GM18909 (cell line): ENCODE results near the gene SYCP3.

ENCODE experiments used
- ATAC-seq: cut with Tn5 transposase; IDR thresholded peaks from one replicate; pipeline ENCODE4 v1.9.1; 2021; ENCODE audit warnings: mild to moderate bottlenecking; ENCODE audit not compliant: unreplicated experiment, poor library complexity

SYCP3 gene

GRCh38 chr12:101738920-101739665, at the start of gene SYCP3:
TSS of gene SYCP3 (minus strand) at chr12:101739462. CDS start at chr12:101737935, 1,527 bp downstream.
- ATAC-seq, result no peak

- ATAC-seq, result no peak
Measured at GRCh38 chr12:101785671-101786070, 46.4 kb upstream of the SYCP3 start.

- ATAC-seq, result no peak
Measured at GRCh38 chr12:101784376-101784775, 45.1 kb upstream of the SYCP3 start.

GRCh38 chr12:101783838-101784237, 44.6 kb upstream of the SYCP3 start:
- no peak for ATAC-seq

GRCh38 chr12:101783150-101783549, 43.9 kb upstream of the SYCP3 start:
- ATAC-seq, result no peak

- no peak for ATAC-seq
Measured at GRCh38 chr12:101782273-101782731, 43.0 kb upstream of the SYCP3 start.

GRCh38 chr12:101781834-101782233, 42.6 kb upstream of the SYCP3 start:
- ATAC-seq, result no peak

- ATAC-seq, result no peak
Measured at GRCh38 chr12:101780599-101780998, 41.3 kb upstream of the SYCP3 start.

- no peak for ATAC-seq
Measured at GRCh38 chr12:101779626-101780025, 40.4 kb upstream of the SYCP3 start.

- ATAC-seq, result no peak
Measured at GRCh38 chr12:101779200-101779599, 39.9 kb upstream of the SYCP3 start.

GRCh38 chr12:101777978-101778377, 38.7 kb upstream of the SYCP3 start:
- ATAC-seq, result no peak

- ATAC-seq, result no peak
Measured at GRCh38 chr12:101777485-101777884, 38.2 kb upstream of the SYCP3 start.

- no peak for ATAC-seq
Measured at GRCh38 chr12:101775816-101776215, 36.6 kb upstream of the SYCP3 start.

GRCh38 chr12:101773650-101774162, 34.4 kb upstream of the SYCP3 start:
- ATAC-seq, result peak; percentile 69

- no peak for ATAC-seq
Measured at GRCh38 chr12:101772012-101772775, 32.9 kb upstream of the SYCP3 start.

- ATAC-seq, result no peak
Measured at GRCh38 chr12:101769865-101770264, 30.6 kb upstream of the SYCP3 start.

GRCh38 chr12:101768781-101769180, 29.5 kb upstream of the SYCP3 start:
- no peak for ATAC-seq

- ATAC-seq, result no peak
Measured at GRCh38 chr12:101767537-101767936, 28.3 kb upstream of the SYCP3 start.

- ATAC-seq, result no peak
Measured at GRCh38 chr12:101764051-101764792, 25.0 kb upstream of the SYCP3 start.

- no peak for ATAC-seq
Measured at GRCh38 chr12:101763246-101763931, 24.1 kb upstream of the SYCP3 start.
